Keratinocyte (primary cell): Measurements from ENCODE around the gene STAC. TPM values are rescaled to one million over a fixed set of nuclear protein-coding genes. Genes with fewer than 3 reads are reported as not detected.

Source experiments
- DNase-seq: peaks from one replicate; pipeline ENCODE4 v3.0.0-alpha.2; 2011; ENCODE audit warnings: low read depth, missing footprints, low spot score
- FAIRE-seq: peaks from 2 replicates; lab custom pipeline; 2011; peaks lifted over from hg19 to GRCh38; lab: Jason Lieb, UNC
- H2AFZ ChIP-seq: 2 replicates; pipeline ENCODE4 v1.6.0; 2012; ENCODE audit warnings: low read length, control low read depth, inconsistent platforms; ENCODE audit not compliant: control insufficient read depth
- H3K27ac ChIP-seq: 2 replicates; pipeline ENCODE4 v1.5.1; 2011; ENCODE audit warnings: low read length; ENCODE audit not compliant: control insufficient read depth, insufficient read depth
- H3K27me3 ChIP-seq: 3 replicates; pipeline ENCODE4 v1.6.0; 2011; ENCODE audit warnings: low read length; ENCODE audit not compliant: control insufficient read depth, insufficient read depth; ENCODE audit errors: extremely low read depth
- H3K36me3 ChIP-seq, 2 experiments: 2 replicates in 1 of 2; 3 replicates in 1 of 2; pipeline ENCODE4 v1.5.1; 2011; ENCODE audit warnings: low read length in 2 of 2, mild to moderate bottlenecking in 1 of 2; ENCODE audit not compliant: control insufficient read depth in 2 of 2, insufficient read depth in 2 of 2; ENCODE audit errors: extremely low read depth in 1 of 2
- H3K4me1 ChIP-seq: 3 replicates; pipeline ENCODE4 v1.5.1; 2011; ENCODE audit warnings: low read length; ENCODE audit not compliant: control insufficient read depth, insufficient read depth; ENCODE audit errors: extremely low read depth
- H3K4me2 ChIP-seq: 3 replicates; pipeline ENCODE4 v1.6.0; 2011; ENCODE audit warnings: low read depth, low read length; ENCODE audit not compliant: control insufficient read depth, insufficient read depth; ENCODE audit errors: extremely low read depth
- H3K4me3 ChIP-seq, 3 experiments: fragments of 200-600 bp in 1 of 3; sonication (generic) in 1 of 3; 2 replicates in 2 of 3; 3 replicates in 1 of 3; pipeline ENCODE4 v1.5.1; 2011 to 2016; ENCODE audit warnings: low read length in 3 of 3, mild to moderate bottlenecking in 3 of 3, control low read depth in 2 of 3, inconsistent platforms in 1 of 3, low read depth in 1 of 3, mixed read lengths in 1 of 3, mixed run types in 1 of 3, moderate library complexity in 1 of 3; ENCODE audit not compliant: control insufficient read depth in 2 of 3, insufficient read depth in 2 of 3; ENCODE audit errors: extremely low read depth in 1 of 3
- H3K79me2 ChIP-seq: 2 replicates; pipeline ENCODE4 v1.6.0; 2012; ENCODE audit warnings: low read length; ENCODE audit not compliant: control insufficient read depth, insufficient read depth
- H3K9ac ChIP-seq: 3 replicates; pipeline ENCODE4 v1.6.0; 2011; ENCODE audit warnings: low read length; ENCODE audit not compliant: control insufficient read depth, insufficient read depth; ENCODE audit errors: extremely low read depth
- H3K9me1 ChIP-seq: 3 replicates; pipeline ENCODE4 v1.6.0; 2011; ENCODE audit warnings: low read length; ENCODE audit not compliant: control insufficient read depth, insufficient read depth; ENCODE audit errors: extremely low read depth
- H3K9me3 ChIP-seq: 2 replicates; pipeline ENCODE4 v1.5.1; 2012; ENCODE audit warnings: low read depth, low read length; ENCODE audit not compliant: control insufficient read depth
- H4K20me1 ChIP-seq: 3 replicates; pipeline ENCODE4 v1.6.0; 2011; ENCODE audit warnings: low read length; ENCODE audit not compliant: control insufficient read depth, insufficient read depth; ENCODE audit errors: extremely low read depth
- CTCF ChIP-seq, 3 experiments: IDR thresholded peaks in 1 of 3; conservative IDR thresholded peaks in 1 of 3; optimal IDR thresholded peaks in 1 of 3; 2 replicates in 2 of 3; 3 replicates in 1 of 3; pipeline versions ENCODE3 to v1.5.1; 2011; ENCODE audit warnings: low read length in 3 of 3, mild to moderate bottlenecking in 3 of 3, moderate library complexity in 2 of 3, control low read depth in 1 of 3, inconsistent platforms in 1 of 3; ENCODE audit not compliant: insufficient read depth in 2 of 3; ENCODE audit errors: extremely low read depth in 1 of 3
- EZH2 ChIP-seq: IDR thresholded peaks from one replicate; pipeline ENCODE4 v1.6.1; 2012; ENCODE audit warnings: inconsistent platforms, mild to moderate bottlenecking, low read length, moderate library complexity
- dilution Hi-C: fragments of 300-500 bp; cut with MboI; formaldehyde crosslinking; loops from one replicate; pipeline ENCODE4 v1.7.0; 2020; ENCODE audit warnings: low sequenced_read_pairs; ENCODE audit not compliant: extremely low pct_ligation_motif_present
- polyA plus RNA-seq, 5 experiments: library from polyadenylated mRNA; depleted of rRNA in 3 of 5; stranded (reverse) in 3 of 5; stranded (forward) in 1 of 5; unstranded in 1 of 5; fragments of >200 nt; gene quantifications; 1 replicate in 1 of 5; 2 replicates in 3 of 5; 3 replicates in 1 of 5; pipeline versions ENCODE4 v1.2.1 to v1.2.3, GENCODE V29; 2011 to 2012; ENCODE audit warnings: missing spikeins in 2 of 5, low read depth in 1 of 5, low replicate concordance in 1 of 5

STAC gene
- polyA plus RNA-seq, 1 donor (not counting 4 experiments of a cell fraction or from before 2014, with no cell fraction given), result 7.9 TPM

GRCh38 chr3:36428445-36428844 lies 48.1 kb downstream of the STAC start:
- FAIRE-seq (no peak), DNase-seq (no peak)
- H3K27ac ChIP-seq, result no peak overlapping the region
- no peaks in the 10 kb centered on the region for H3K79me2 ChIP-seq
- H2AFZ ChIP-seq, result no peak overlapping the region
- no peak overlapping the region for H3K9ac ChIP-seq
- H3K4me3 ChIP-seq, result no peak overlapping the region
- TF ChIP-seq EZH2, result no peak
- no peak for TF ChIP-seq CTCF (optimal IDR thresholded peaks at IDR 0.05 in 1 of 3, IDR thresholded peaks at IDR 0.05 in 1 of 3, conservative IDR thresholded peaks at IDR 0.05 in 1 of 3; ENCODE audit: extremely low read depth in 1 of 3, insufficient read depth in 2 of 3, low read length in 3 of 3)
- peaks cover 9% of the 10 kb centered on the region for H3K4me1 ChIP-seq
- no peaks in the 10 kb centered on the region for H3K9me3 ChIP-seq
- dilution Hi-C loops, result no loop called here
- no peaks in the 10 kb centered on the region for H4K20me1 ChIP-seq
- H3K27me3 ChIP-seq, result no peaks in the 10 kb centered on the region
- no peaks in the 10 kb centered on the region for H3K9me1 ChIP-seq
- no peak overlapping the region for H3K4me2 ChIP-seq
- H3K36me3 ChIP-seq, result no peaks in the 10 kb centered on the region

GRCh38 chr3:36429986-36430485 lies 49.7 kb downstream of the STAC start:
- Histone ChIP-seq H2AFZ (no peak overlapping the region), H3K9ac (no peak overlapping the region), H3K79me2 (no peaks in the 10 kb centered on the region), H3K36me3 (no peaks in the 10 kb centered on the region), H3K4me3 (no peak overlapping the region), H3K4me1 (peaks cover 9% of the 10 kb centered on the region), H3K9me1 (no peaks in the 10 kb centered on the region), H3K4me2 (no peak overlapping the region), H3K9me3 (no peaks in the 10 kb centered on the region), H3K27ac (no peak overlapping the region), H3K27me3 (no peaks in the 10 kb centered on the region), H4K20me1 (no peaks in the 10 kb centered on the region)
- TF ChIP-seq CTCF (optimal IDR thresholded peaks at IDR 0.05 in 1 of 3, IDR thresholded peaks at IDR 0.05 in 1 of 3, conservative IDR thresholded peaks at IDR 0.05 in 1 of 3; ENCODE audit: extremely low read depth in 1 of 3, insufficient read depth in 2 of 3, low read length in 3 of 3) (no peak), EZH2 (no peak)
- peak; percentile 80 for FAIRE-seq
- DNase-seq, result peak; percentile 28
- dilution Hi-C loops, result no loop called here
